A673 (cell line): ENCODE results near the gene C7orf33. TPM values are rescaled to one million over a fixed set of nuclear protein-coding genes. Genes with fewer than 3 reads are reported as not detected.
"Not testable (repeated sequence)": the region's sequence is repeated elsewhere in the genome, so short reads cannot be mapped to it uniquely, and the experiment has no call there.

Experiments
- BruUV-seq: library from RNA; stranded (reverse); fragments of 400-500 nt; replicated peaks from 2 replicates; lab custom pipeline; 2021; lab: Mats Ljungman, UMichigan
- CTCF ChIA-PET: fragments of 300-600 bp; sonication (Branson Sonifier 250); formaldehyde crosslinking; loops from one replicate; lab custom pipeline; 2022; ENCODE audit warnings: antibody characterized with exemption; lab: Charles Lee
- POLR2A ChIA-PET: fragments of 300-600 bp; sonication (Branson Sonifier 250); formaldehyde crosslinking; loops from one replicate; lab custom pipeline; 2022; ENCODE audit warnings: antibody characterized with exemption; ENCODE audit not compliant: low non-redundant PET; lab: Charles Lee
- DNase-seq: peaks from one replicate; pipeline ENCODE4 v3.0.0-alpha.2; 2015; ENCODE audit warnings: low spot score
- H3K27ac ChIP-seq: fragments of 200-600 bp; sonication (generic); 2 replicates; pipeline ENCODE4 v1.5.1; 2016; ENCODE audit warnings: mixed run types, low read depth, mild to moderate bottlenecking, mixed read lengths, antibody characterized with exemption, low read length; ENCODE audit not compliant: poor library complexity, severe bottlenecking
- H3K27me3 ChIP-seq: fragments of 200-600 bp; sonication (generic); replicated peaks from 2 replicates; pipeline ENCODE4 v1.6.1; 2017; ENCODE audit warnings: mixed run types, low read depth, mild to moderate bottlenecking, mixed read lengths, antibody characterized with exemption, low read length; ENCODE audit not compliant: insufficient read depth, poor library complexity
- H3K36me3 ChIP-seq: fragments of 200-600 bp; sonication (generic); 2 replicates; pipeline ENCODE4 v1.6.1; 2016; ENCODE audit warnings: mixed run types, mild to moderate bottlenecking, mixed read lengths, antibody characterized with exemption, low read length; ENCODE audit not compliant: insufficient read depth, poor library complexity, severe bottlenecking
- H3K4me1 ChIP-seq: fragments of 200-600 bp; sonication (generic); 2 replicates; pipeline ENCODE4 v1.6.1; 2017; ENCODE audit warnings: mixed run types, mild to moderate bottlenecking, mixed read lengths, antibody characterized with exemption, low read length; ENCODE audit not compliant: insufficient read depth, poor library complexity, severe bottlenecking
- H3K4me3 ChIP-seq: fragments of 200-600 bp; sonication (generic); 2 replicates; pipeline ENCODE4 v1.5.1; 2016; ENCODE audit warnings: low read depth, mixed run types, mild to moderate bottlenecking, mixed read lengths, low read length; ENCODE audit not compliant: poor library complexity, severe bottlenecking
- H3K9me3 ChIP-seq: fragments of 200-600 bp; sonication (generic); 2 replicates; pipeline ENCODE4 v1.6.1; 2016; ENCODE audit warnings: mixed run types, low read depth, mild to moderate bottlenecking, mixed read lengths, antibody characterized with exemption, low read length; ENCODE audit not compliant: poor library complexity, severe bottlenecking
- EZH2 ChIP-seq: fragments of 200-600 bp; sonication (generic); IDR thresholded peaks from 2 replicates; pipeline ENCODE4 v1.6.1; 2017; ENCODE audit warnings: borderline replicate concordance, low read depth, mild to moderate bottlenecking, mixed read lengths, antibody characterized with exemption, low read length; ENCODE audit not compliant: poor library complexity, severe bottlenecking
- intact Hi-C: fragments of 100-400 bp; cut with micrococcal nuclease; formaldehyde crosslinking; loops from one replicate; pipeline ENCODE4 v1.10.0; 2022; ENCODE audit not compliant: unreplicated experiment
- total RNA-seq: library from RNA; stranded (reverse); gene quantifications from 2 replicates; pipeline ENCODE4 v1.2.3, GENCODE V29; 2021
- TF ChIP-seq, protein P1 (sequence below): fragments of 300-800, 200-600 bp; sonication (generic); conservative IDR thresholded peaks from 2 replicates; pipeline ENCODE4 v1.5.1; 2017; ENCODE audit warnings: low read depth, mild to moderate bottlenecking, antibody characterized with exemption, low read length, moderate library complexity, mixed read lengths

Gene C7orf33
- total RNA-seq, 1 experiment from 2014 or later = not detected

DNA sequence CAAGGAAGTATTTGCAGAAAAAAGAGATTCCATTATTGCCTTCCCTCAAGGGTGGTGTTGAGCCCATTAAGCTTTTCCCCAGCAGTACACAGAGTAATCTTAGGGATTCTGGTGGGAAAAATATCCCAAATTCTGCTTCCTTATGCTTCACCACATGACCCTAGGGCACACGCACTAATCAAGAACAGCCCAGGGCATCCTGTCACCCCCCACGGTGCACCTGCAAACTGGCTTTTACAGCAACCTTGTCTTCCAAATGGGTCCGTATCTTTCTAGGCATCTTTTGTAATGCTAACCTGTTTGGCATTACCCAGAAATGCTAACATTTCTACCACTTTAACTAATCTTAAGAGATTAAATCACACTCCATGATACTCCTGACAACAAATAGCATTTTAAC is 926 bp upstream of the C7orf33 start:
- no TSS peak for BruUV-seq
- DNase-seq = no peak
- intact Hi-C loops = no loop called here
- H3K9me3 ChIP-seq = no peaks in the 10 kb centered on the region
- CTCF ChIA-PET = no interaction called here
- no peaks in the 10 kb centered on the region for H3K4me1 ChIP-seq
- H3K27ac ChIP-seq = no peak overlapping the region
- TF ChIP-seq, protein P1, sequence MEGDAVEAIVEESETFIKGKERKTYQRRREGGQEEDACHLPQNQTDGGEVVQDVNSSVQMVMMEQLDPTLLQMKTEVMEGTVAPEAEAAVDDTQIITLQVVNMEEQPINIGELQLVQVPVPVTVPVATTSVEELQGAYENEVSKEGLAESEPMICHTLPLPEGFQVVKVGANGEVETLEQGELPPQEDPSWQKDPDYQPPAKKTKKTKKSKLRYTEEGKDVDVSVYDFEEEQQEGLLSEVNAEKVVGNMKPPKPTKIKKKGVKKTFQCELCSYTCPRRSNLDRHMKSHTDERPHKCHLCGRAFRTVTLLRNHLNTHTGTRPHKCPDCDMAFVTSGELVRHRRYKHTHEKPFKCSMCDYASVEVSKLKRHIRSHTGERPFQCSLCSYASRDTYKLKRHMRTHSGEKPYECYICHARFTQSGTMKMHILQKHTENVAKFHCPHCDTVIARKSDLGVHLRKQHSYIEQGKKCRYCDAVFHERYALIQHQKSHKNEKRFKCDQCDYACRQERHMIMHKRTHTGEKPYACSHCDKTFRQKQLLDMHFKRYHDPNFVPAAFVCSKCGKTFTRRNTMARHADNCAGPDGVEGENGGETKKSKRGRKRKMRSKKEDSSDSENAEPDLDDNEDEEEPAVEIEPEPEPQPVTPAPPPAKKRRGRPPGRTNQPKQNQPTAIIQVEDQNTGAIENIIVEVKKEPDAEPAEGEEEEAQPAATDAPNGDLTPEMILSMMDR = no peak
- TF ChIP-seq EZH2 = no peak
- POLR2A ChIA-PET = no interaction called here
- no peaks in the 10 kb centered on the region for H3K27me3 ChIP-seq
- H3K4me3 ChIP-seq = no peak overlapping the region
- no peaks in the 10 kb centered on the region for H3K36me3 ChIP-seq

DNA sequence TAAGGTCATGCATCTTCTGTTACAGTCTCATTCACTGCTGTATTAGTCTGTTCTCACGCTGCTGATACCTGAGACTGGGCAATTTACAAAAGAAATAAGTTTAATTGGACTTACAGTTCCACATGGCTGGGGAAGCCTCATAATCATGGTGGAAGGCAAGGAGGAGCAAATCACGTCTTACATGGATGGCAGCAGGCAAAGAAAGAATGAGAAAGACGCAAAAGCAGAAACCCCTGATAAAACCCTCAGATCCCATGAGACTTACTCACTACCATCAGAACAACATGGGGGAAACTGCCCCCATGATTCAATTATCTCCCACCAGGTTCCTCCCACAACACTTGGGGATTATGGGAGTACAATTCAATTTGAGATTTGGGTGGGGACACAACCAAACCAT is 5.8 kb downstream of the C7orf33 start:
- CTCF ChIA-PET = not testable (repeated sequence)

DNA sequence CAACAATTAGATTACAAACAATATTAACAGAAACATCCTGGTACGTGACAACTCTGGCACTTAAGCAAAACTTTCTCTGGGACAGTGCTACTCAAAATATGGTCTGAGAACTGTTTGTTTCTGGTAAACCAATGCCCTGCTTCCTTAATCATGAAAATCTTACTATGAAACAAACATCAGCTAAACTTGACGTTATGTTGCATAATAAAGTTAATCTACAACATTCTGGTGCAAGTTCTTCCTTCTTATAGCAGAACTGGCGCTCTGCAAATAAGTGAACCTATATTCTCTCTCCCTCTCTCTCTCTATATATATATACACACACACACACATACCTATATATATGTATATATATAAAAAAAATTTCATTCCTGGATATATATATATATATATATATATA is 7.8 kb downstream of the C7orf33 start:
- no peaks in the 10 kb centered on the region for H3K36me3 ChIP-seq
- DNase-seq = no peak
- no peaks in the 10 kb centered on the region for H3K4me1 ChIP-seq
- ChIA-PET CTCF (no interaction called here), POLR2A (no interaction called here)
- TF ChIP-seq EZH2 = no peak
- H3K27me3 ChIP-seq = no peaks in the 10 kb centered on the region
- intact Hi-C loops = no loop called here
- BruUV-seq = no TSS peak
- no peak overlapping the region for H3K27ac ChIP-seq
- no peaks in the 10 kb centered on the region for H3K9me3 ChIP-seq
- H3K4me3 ChIP-seq = no peak overlapping the region

More for the DNA sequence above, 5.8 kb downstream of the C7orf33 start:
- H3K9me3 ChIP-seq, BruUV-seq, H3K27ac ChIP-seq, H3K27me3 ChIP-seq, H3K4me3 ChIP-seq, POLR2A ChIA-PET, H3K36me3 ChIP-seq, intact Hi-C loops, H3K4me1 ChIP-seq, DNase-seq: not testable (repeated sequence)

- CTCF ChIA-PET = no interaction called here
- H3K4me3 ChIP-seq = no peak overlapping the region
- no peak for DNase-seq
- intact Hi-C loops = no loop called here
- no TSS peak for BruUV-seq
- no peaks in the 10 kb centered on the region for H3K27me3 ChIP-seq
- H3K9me3 ChIP-seq = no peaks in the 10 kb centered on the region
- H3K27ac ChIP-seq = no peak overlapping the region
- no peaks in the 10 kb centered on the region for H3K4me1 ChIP-seq
- POLR2A ChIA-PET = no interaction called here
- TF ChIP-seq EZH2 = no peak
- TF ChIP-seq, protein P1 = no peak
- H3K36me3 ChIP-seq = no peaks in the 10 kb centered on the region
These were observed 14.8 kb downstream of the C7orf33 start for GRCh38 chr7:148605350-148605749.
